H1 (cell line): Measurements from ENCODE around the gene MACC1. TPM values are rescaled to one million over a fixed set of nuclear protein-coding genes. Genes with fewer than 3 reads are reported as not detected.

ENCODE experiments used
- CTCF ChIA-PET: fragments of 300-600 bp; sonication (Branson Sonifier 250); formaldehyde crosslinking; loops from one replicate; lab custom pipeline; 2021; ENCODE audit not compliant: partially characterized antibody; lab: Charles Lee
- POLR2A ChIA-PET: fragments of 300-600 bp; sonication (Branson Sonifier 250); formaldehyde crosslinking; loops from one replicate; lab custom pipeline; 2021; ENCODE audit warnings: inconsistent platforms; ENCODE audit not compliant: partially characterized antibody; lab: Charles Lee
- DNase-seq, 2 experiments: peaks; one replicate each; pipeline versions ENCODE4 v3.0.0 to v3.0.0-alpha.2; 2010 to 2022; ENCODE audit warnings: low spot score in 2 of 2, low read depth in 1 of 2, mixed read lengths in 1 of 2
- FAIRE-seq: peaks from 2 replicates; lab custom pipeline; 2011; peaks lifted over from hg19 to GRCh38; lab: Jason Lieb, UNC
- H2AFZ ChIP-seq: 2 replicates; pipeline ENCODE4 v1.8.1; 2012; ENCODE audit warnings: low read length, inconsistent platforms
- H2AK5ac ChIP-seq: 2 replicates; pipeline ENCODE4 v1.6.1; 2013; ENCODE audit warnings: low read depth, low read length
- H2BK120ac ChIP-seq: replicated peaks from 2 replicates; pipeline ENCODE3; 2013; ENCODE audit warnings: low read depth, low read length, inconsistent platforms
- H2BK12ac ChIP-seq: 2 replicates; pipeline ENCODE4 v1.6.1; 2013; ENCODE audit warnings: low read depth, low read length
- H2BK15ac ChIP-seq: 2 replicates; pipeline ENCODE4 v1.6.1; 2013; ENCODE audit warnings: low read length
- H2BK20ac ChIP-seq: 2 replicates; pipeline ENCODE4 v1.6.1; 2013; ENCODE audit warnings: low read length
- H2BK5ac ChIP-seq: 2 replicates; pipeline ENCODE4 v1.6.1; 2013; ENCODE audit warnings: low read depth, low read length
- H3K14ac ChIP-seq: 2 replicates; pipeline ENCODE4 v1.6.1; 2013; ENCODE audit warnings: inconsistent platforms; ENCODE audit not compliant: insufficient read length
- H3K18ac ChIP-seq: 2 replicates; pipeline ENCODE4 v1.6.1; 2013; ENCODE audit warnings: low read length; ENCODE audit errors: extremely low read depth
- H3K23ac ChIP-seq: 2 replicates; pipeline ENCODE4 v1.6.1; 2013; ENCODE audit warnings: inconsistent platforms; ENCODE audit not compliant: insufficient read length
- H3K23me2 ChIP-seq: 2 replicates; pipeline ENCODE4 v1.6.1; 2013; ENCODE audit warnings: low read depth, low read length
- H3K27ac ChIP-seq: 2 replicates; pipeline ENCODE4 v1.6.1; 2011; ENCODE audit warnings: low read depth, low read length, inconsistent platforms
- H3K27me3 ChIP-seq, 4 experiments: replicated peaks in 1 of 4; 1 replicate in 1 of 4; 2 replicates in 3 of 4; pipeline versions ENCODE4 v1.6.1 to v1.8.1; 2011 to 2013; ENCODE audit warnings: low read length in 3 of 4, mild to moderate bottlenecking in 3 of 4, inconsistent platforms in 2 of 4, mixed read lengths in 2 of 4, moderate library complexity in 1 of 4; ENCODE audit not compliant: control insufficient read depth in 3 of 4, insufficient read depth in 3 of 4; ENCODE audit errors: extremely low read depth in 1 of 4
- H3K36me3 ChIP-seq, 4 experiments: 2 replicates each; pipeline versions ENCODE4 v1.6.1 to v1.8.1; 2011 to 2013; ENCODE audit warnings: mild to moderate bottlenecking in 4 of 4, low read length in 3 of 4, moderate library complexity in 2 of 4, control low read depth in 1 of 4, inconsistent platforms in 1 of 4; ENCODE audit not compliant: insufficient read depth in 4 of 4, control insufficient read depth in 2 of 4
- H3K4ac ChIP-seq: replicated peaks from 2 replicates; pipeline ENCODE3; 2013; ENCODE audit warnings: low read length, low read depth, mixed read lengths, inconsistent platforms; ENCODE audit not compliant: insufficient read length
- H3K4me1 ChIP-seq, 4 experiments: replicated peaks in 1 of 4; 1 replicate in 1 of 4; 2 replicates in 3 of 4; pipeline versions ENCODE4 v1.6.1 to v1.8.1; 2011 to 2013; ENCODE audit warnings: low read length in 3 of 4, inconsistent platforms in 2 of 4, mixed read lengths in 1 of 4; ENCODE audit not compliant: insufficient read depth in 4 of 4, control insufficient read depth in 3 of 4
- H3K4me2 ChIP-seq, 2 experiments: 2 replicates each; pipeline versions ENCODE4 v1.6.1 to v1.8.1; 2011 to 2013; ENCODE audit warnings: low read depth in 2 of 2, low read length in 2 of 2, control low read depth in 1 of 2, inconsistent platforms in 1 of 2, mild to moderate bottlenecking in 1 of 2; ENCODE audit not compliant: insufficient read depth in 1 of 2
- H3K4me3 ChIP-seq, 4 experiments: fragments of 200-600, 300-600 bp in 1 of 4; sonication (generic), shearing (Covaris generic), sonication (Bioruptor Twin) in 1 of 4; 2 replicates each; pipeline versions ENCODE4 v1.5.1 to v1.8.1; 2011 to 2016; ENCODE audit warnings: low read length in 4 of 4, low read depth in 3 of 4, control low read depth in 2 of 4, inconsistent platforms in 2 of 4, mild to moderate bottlenecking in 2 of 4, mixed read lengths in 1 of 4, moderate library complexity in 1 of 4; ENCODE audit not compliant: insufficient read depth in 2 of 4; ENCODE audit errors: extremely low read depth in 1 of 4
- H3K56ac ChIP-seq: replicated peaks from 2 replicates; pipeline ENCODE3; 2013; ENCODE audit warnings: low read depth, mild to moderate bottlenecking, mixed read lengths, low read length, inconsistent platforms; ENCODE audit not compliant: insufficient read length
- H3K79me1 ChIP-seq: 2 replicates; pipeline ENCODE4 v1.6.1; 2013; ENCODE audit warnings: low read depth, low read length, control low read depth
- H3K79me2 ChIP-seq, 2 experiments: 2 replicates each; pipeline versions ENCODE4 v1.6.1 to v1.8.1; 2012 to 2013; ENCODE audit warnings: low read length in 2 of 2, mild to moderate bottlenecking in 2 of 2, inconsistent platforms in 1 of 2; ENCODE audit not compliant: insufficient read depth in 2 of 2, control insufficient read depth in 1 of 2
- H3K9ac ChIP-seq, 4 experiments: replicated peaks in 1 of 4; 1 replicate in 1 of 4; 2 replicates in 3 of 4; pipeline versions ENCODE4 v1.6.1 to v1.8.1; 2011 to 2013; ENCODE audit warnings: low read depth in 3 of 4, low read length in 3 of 4, control low read depth in 2 of 4, mild to moderate bottlenecking in 2 of 4, moderate library complexity in 2 of 4, inconsistent platforms in 1 of 4; ENCODE audit errors: extremely low read depth in 1 of 4
- H3K9me3 ChIP-seq, 2 experiments: 2 replicates each; pipeline versions ENCODE4 v1.6.1 to v1.8.1; 2012 to 2013; ENCODE audit warnings: mild to moderate bottlenecking in 2 of 2, moderate library complexity in 2 of 2, control low read depth in 1 of 2, inconsistent platforms in 1 of 2, low read depth in 1 of 2, low read length in 1 of 2, mixed read lengths in 1 of 2; ENCODE audit not compliant: insufficient read depth in 2 of 2
- H4K20me1 ChIP-seq, 2 experiments: replicated peaks in 1 of 2; 2 replicates each; pipeline versions ENCODE3 to v1.8.1; 2011 to 2013; ENCODE audit warnings: inconsistent platforms in 2 of 2, low read length in 2 of 2, mild to moderate bottlenecking in 1 of 2; ENCODE audit not compliant: insufficient read depth in 2 of 2, control insufficient read depth in 1 of 2
- H4K5ac ChIP-seq: 2 replicates; pipeline ENCODE4 v1.6.1; 2013; ENCODE audit warnings: low read length, low read depth, mixed read lengths, inconsistent platforms; ENCODE audit not compliant: insufficient read length
- H4K8ac ChIP-seq: 2 replicates; pipeline ENCODE4 v1.8.0; 2013; ENCODE audit warnings: mild to moderate bottlenecking, moderate library complexity, low read length, inconsistent platforms; ENCODE audit not compliant: insufficient read depth; ENCODE audit errors: extremely low read depth
- H4K91ac ChIP-seq: replicated peaks from 2 replicates; pipeline ENCODE3; 2013; ENCODE audit warnings: low read length, mixed read lengths, inconsistent platforms; ENCODE audit not compliant: insufficient read length
- CHD1 ChIP-seq: IDR thresholded peaks from 2 replicates; pipeline ENCODE4 v1.6.1; 2012; ENCODE audit warnings: low read depth, low read length, improper control_type of control experiment
- WGBS, 2 experiments: shearing (Covaris generic) in 1 of 2; methylation state at CpG; one replicate each; pipeline versions ENCODE4 v1.1.6 to v1.1.7; 2013 to 2015; ENCODE audit warnings: low lambda C conversion rate in 2 of 2, mixed read lengths in 2 of 2, inconsistent platforms in 1 of 2, low coverage in 1 of 2, missing lambda C conversion rate in 1 of 2; ENCODE audit not compliant: insufficient replicate concordance in 2 of 2, insufficient coverage in 1 of 2, insufficient read length in 1 of 2; ENCODE audit errors: extremely low coverage in 1 of 2, missing lambda C conversion rate in 1 of 2; 5-methylcytosine and 5-hydroxymethylcytosine counted together
- polyA plus RNA-seq, 7 experiments: library from polyadenylated mRNA; depleted of rRNA in 3 of 7; stranded (reverse) in 5 of 7; unstranded in 2 of 7; fragments of >200 nt in 5 of 7; fragments of 200-250 nt in 2 of 7; gene quantifications; 1 replicate in 5 of 7; 2 replicates in 1 of 7; 4 replicates in 1 of 7; pipeline versions ENCODE4 v1.2.1 to v1.2.3, GENCODE V29; 2011 to 2013; ENCODE audit warnings: missing spikeins in 2 of 7, mixed read lengths in 2 of 7
- total RNA-seq: library from RNA; stranded (reverse); fragmentation: NEBNext Ultra II Directional; extraction: Animal tissue kit (Norgen Biotek cat#: 25700); gene quantifications from 2 replicates; pipeline ENCODE4 v1.2.1, GENCODE V29; 2021

The MACC1 gene
- total and polyA plus RNA-seq, 2 of the 8 experiments (the other 6 are each of a cell fraction or from before 2014, with no cell fraction given): 2.0 to 17.2 TPM

- ChIA-PET CTCF (interaction anchor here (0.6 to 3.8 kb wide), 15 partner anchors 9 to 485 kb away, joined by 3 to 25 read pairs (median 4); partner anchors contain the start of gene TMEM196), POLR2A (interaction anchor here (1.3 kb wide), 1 partner anchor 74 kb away, joined by 3 read pairs; no protein-coding TSS in a partner anchor)
- no peak overlapping the region for H3K23ac ChIP-seq
- H3K14ac ChIP-seq: no peak overlapping the region
- DNase-seq (no peak), FAIRE-seq (peak; percentile 13)
- no peak overlapping the region for H4K91ac ChIP-seq
- WGBS, 2 experiments: 87% methylated on average over 2 of the region's 2 CpGs; no CpG with 5 or more reads in 1 of the 2 experiments
- H2BK12ac ChIP-seq: 0 out of 2 replicates have a peak overlapping the region, but pooled peaks have one; percentile 32
- no peak overlapping the region for H3K4me2 ChIP-seq
- no peaks in the 10 kb centered on the region for H3K36me3 ChIP-seq
- H2BK120ac ChIP-seq: no peak overlapping the region
- no peak overlapping the region for H3K27ac ChIP-seq
- no peak overlapping the region for H2BK15ac ChIP-seq
- no peaks in the 10 kb centered on the region for H4K20me1 ChIP-seq
- no peaks in the 10 kb centered on the region; a peak in 1 of 4 replicates for H3K79me2 ChIP-seq
- H3K79me1 ChIP-seq: no peaks in the 10 kb centered on the region
- no peak overlapping the region for H3K56ac ChIP-seq
- H3K23me2 ChIP-seq: no peaks in the 10 kb centered on the region
- peaks cover 0 to 6% (median 6%) of the 10 kb centered on the region in 4 experiments; a peak in 4 of 7 replicates for H3K4me1 ChIP-seq
- H3K9ac ChIP-seq: no peak overlapping the region
- no peaks in the 10 kb centered on the region for H3K9me3 ChIP-seq
- H2AFZ ChIP-seq: no peak overlapping the region
- H2AK5ac ChIP-seq: no peak overlapping the region
- no peak overlapping the region for H4K8ac ChIP-seq
- no peak overlapping the region for H4K5ac ChIP-seq
- no peak overlapping the region for H3K4ac ChIP-seq
- no peak overlapping the region for H3K18ac ChIP-seq
- H2BK5ac ChIP-seq: no peak overlapping the region
- H3K27me3 ChIP-seq: no peaks in the 10 kb centered on the region
- H3K4me3 ChIP-seq: no peak overlapping the region
- H2BK20ac ChIP-seq: no peak overlapping the region; the same call in 1 of the 2 replicates
- TF ChIP-seq CHD1: no peak
Observed at GRCh38 chr7:20199015-20199737, 18.0 kb downstream of the MACC1 start.
